ENCODE measurements around the gene PCSK2.

PCSK2 gene

DNA sequence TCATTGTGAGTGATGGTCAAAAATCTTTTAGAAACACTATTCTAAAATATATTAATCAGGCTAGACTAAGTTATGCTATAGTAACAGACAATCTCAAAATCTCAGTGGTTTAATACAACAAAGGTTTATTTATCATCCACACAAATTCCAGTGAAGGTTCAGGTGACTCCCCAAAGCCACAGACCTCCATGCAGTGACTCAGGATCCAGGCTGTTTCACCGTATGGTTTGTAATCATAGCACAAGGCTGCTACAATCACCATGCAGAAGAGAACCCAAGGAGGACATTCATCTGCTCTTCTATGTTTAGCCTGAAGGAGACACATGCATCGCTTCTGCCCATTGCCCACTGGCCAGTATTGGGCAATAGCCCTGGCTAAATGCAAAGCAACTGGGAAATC, 258.2 kb downstream of the PCSK2 start:
- no peaks in the 10 kb centered on the region for H3K36me3 ChIP-seq (ENCODE audit: control insufficient read depth, insufficient read depth, low read length)
- H3K4me1 ChIP-seq (ENCODE audit: control insufficient read depth, insufficient read depth, low read length): no peaks in the 10 kb centered on the region
- no peak overlapping the region for H3K4me3 ChIP-seq (ENCODE audit: insufficient read depth, low read depth, low read length)
- H3K27ac ChIP-seq (ENCODE audit: insufficient read depth, low read depth, low read length, poor library complexity, severe bottlenecking): no peak overlapping the region
- no peaks in the 10 kb centered on the region for H3K9me3 ChIP-seq (ENCODE audit: control insufficient read depth, low read length)
- WGBS, 2 experiments: 94 to 95% methylated on average over 2 of the region's 2 CpGs
- H3K27me3 ChIP-seq (ENCODE audit: control insufficient read depth, insufficient read depth, low read length, poor library complexity, severe bottlenecking): no peaks in the 10 kb centered on the region

GRCh38 chr20:17488916-17489600, 262.2 kb downstream of the PCSK2 start:
- Histone ChIP-seq H3K4me1 (ENCODE audit: control insufficient read depth, insufficient read depth, low read length) (no peaks in the 10 kb centered on the region), H3K27ac (ENCODE audit: insufficient read depth, low read depth, low read length, poor library complexity, severe bottlenecking) (no peak overlapping the region), H3K27me3 (ENCODE audit: control insufficient read depth, insufficient read depth, low read length, poor library complexity, severe bottlenecking) (no peaks in the 10 kb centered on the region), H3K4me3 (ENCODE audit: insufficient read depth, low read depth, low read length) (no peak overlapping the region), H3K36me3 (ENCODE audit: control insufficient read depth, insufficient read depth, low read length) (no peaks in the 10 kb centered on the region), H3K9me3 (ENCODE audit: control insufficient read depth, low read length) (no peaks in the 10 kb centered on the region)
- 84 to 90% methylated on average over 8 to 9 of the region's 9 CpGs for WGBS, 2 experiments

DNA sequence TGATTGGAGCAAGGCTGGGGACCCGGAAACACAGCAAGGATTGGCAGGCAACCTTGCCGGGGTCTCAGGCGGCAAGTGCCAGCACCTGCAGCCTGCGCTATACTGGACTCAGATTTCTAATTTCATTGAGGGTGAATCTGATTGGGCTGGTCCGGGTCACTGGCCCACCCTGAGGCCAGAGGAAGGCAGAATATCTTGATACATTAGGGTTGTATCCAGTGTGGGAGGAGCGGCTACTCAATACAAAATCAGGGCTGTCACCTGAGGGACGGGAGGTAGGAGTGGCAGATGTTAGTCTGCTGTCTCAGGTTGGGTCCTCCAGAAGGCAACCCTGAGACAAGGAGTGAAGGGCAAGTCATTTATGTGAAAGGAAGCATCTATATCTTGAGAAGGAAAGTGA, 263.7 kb downstream of the PCSK2 start:
- no peaks in the 10 kb centered on the region for H3K27me3 ChIP-seq (ENCODE audit: control insufficient read depth, insufficient read depth, low read length, poor library complexity, severe bottlenecking)
- no peaks in the 10 kb centered on the region for H3K4me1 ChIP-seq (ENCODE audit: control insufficient read depth, insufficient read depth, low read length)
- H3K36me3 ChIP-seq (ENCODE audit: control insufficient read depth, insufficient read depth, low read length): no peaks in the 10 kb centered on the region
- 91 to 94% methylated on average over 7 of the region's 7 CpGs for WGBS, 2 experiments
- no peaks in the 10 kb centered on the region for H3K9me3 ChIP-seq (ENCODE audit: control insufficient read depth, low read length)
- no peak overlapping the region for H3K27ac ChIP-seq (ENCODE audit: insufficient read depth, low read depth, low read length, poor library complexity, severe bottlenecking)
- H3K4me3 ChIP-seq (ENCODE audit: insufficient read depth, low read depth, low read length): no peak overlapping the region

DNA sequence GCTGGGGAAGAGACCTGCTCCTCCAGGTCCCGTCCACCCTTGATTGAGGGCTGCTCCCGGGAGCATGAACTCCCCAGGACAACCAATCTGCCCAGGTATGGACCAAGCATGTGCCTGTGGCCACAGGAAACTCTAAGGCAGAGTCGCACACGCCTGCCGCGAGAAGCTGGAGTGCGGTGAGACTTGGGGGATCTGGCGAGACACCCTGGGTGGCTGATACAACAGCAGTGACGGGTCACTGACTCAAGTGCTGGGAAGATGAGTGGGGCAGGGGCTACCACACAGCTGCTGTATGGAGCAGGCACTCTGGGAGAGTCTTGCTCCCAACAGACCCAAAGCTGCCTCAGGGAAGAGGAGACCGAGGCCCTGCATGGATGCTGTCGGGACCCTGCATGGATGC, 264.2 kb downstream of the PCSK2 start:
- H3K9me3 ChIP-seq (ENCODE audit: control insufficient read depth, low read length): no peaks in the 10 kb centered on the region
- no peaks in the 10 kb centered on the region for H3K36me3 ChIP-seq (ENCODE audit: control insufficient read depth, insufficient read depth, low read length)
- no peaks in the 10 kb centered on the region for H3K4me1 ChIP-seq (ENCODE audit: control insufficient read depth, insufficient read depth, low read length)
- WGBS, 2 experiments: 88 to 89% methylated on average over 11 of the region's 11 CpGs
- H3K27me3 ChIP-seq (ENCODE audit: control insufficient read depth, insufficient read depth, low read length, poor library complexity, severe bottlenecking): no peaks in the 10 kb centered on the region
- no peak overlapping the region for H3K4me3 ChIP-seq (ENCODE audit: insufficient read depth, low read depth, low read length)
- H3K27ac ChIP-seq (ENCODE audit: insufficient read depth, low read depth, low read length, poor library complexity, severe bottlenecking): no peak overlapping the region

- Histone ChIP-seq H3K27me3 (ENCODE audit: control insufficient read depth, insufficient read depth, low read length, poor library complexity, severe bottlenecking) (no peaks in the 10 kb centered on the region), H3K27ac (ENCODE audit: insufficient read depth, low read depth, low read length, poor library complexity, severe bottlenecking) (no peak overlapping the region), H3K4me3 (ENCODE audit: insufficient read depth, low read depth, low read length) (no peak overlapping the region), H3K4me1 (ENCODE audit: control insufficient read depth, insufficient read depth, low read length) (no peaks in the 10 kb centered on the region), H3K36me3 (ENCODE audit: control insufficient read depth, insufficient read depth, low read length) (no peaks in the 10 kb centered on the region), H3K9me3 (ENCODE audit: control insufficient read depth, low read length) (no peaks in the 10 kb centered on the region)
- WGBS, 2 experiments: 91 to 93% methylated on average over 4 of the region's 4 CpGs
Measured at GRCh38 chr20:17491488-17491887, 264.6 kb downstream of the PCSK2 start.

DNA sequence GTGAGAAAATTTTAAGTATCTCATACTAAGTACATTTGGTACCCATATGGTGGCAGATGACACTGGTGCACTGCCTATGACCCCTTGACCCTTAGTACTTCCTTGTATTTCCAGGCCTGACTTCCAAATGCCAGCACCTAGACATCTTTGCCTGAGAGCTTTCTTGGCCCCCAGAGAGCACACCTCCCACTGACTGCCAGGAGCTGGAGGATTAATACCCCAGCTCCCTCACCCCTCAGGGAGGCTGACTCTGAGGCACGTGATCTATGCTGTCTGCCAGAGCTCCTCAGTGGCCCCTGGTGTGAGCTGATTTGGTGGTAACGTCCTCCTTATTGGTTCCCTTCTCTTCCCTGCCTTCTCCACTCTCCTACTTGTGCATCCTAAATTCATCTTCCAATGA, 266.3 kb downstream of the PCSK2 start:
- no peaks in the 10 kb centered on the region for H3K36me3 ChIP-seq (ENCODE audit: control insufficient read depth, insufficient read depth, low read length)
- no peak overlapping the region for H3K27ac ChIP-seq (ENCODE audit: insufficient read depth, low read depth, low read length, poor library complexity, severe bottlenecking)
- WGBS, 2 experiments: 80 to 90% methylated on average over 2 of the region's 2 CpGs
- no peak overlapping the region for H3K4me3 ChIP-seq (ENCODE audit: insufficient read depth, low read depth, low read length)
- H3K9me3 ChIP-seq (ENCODE audit: control insufficient read depth, low read length): no peaks in the 10 kb centered on the region
- H3K4me1 ChIP-seq (ENCODE audit: control insufficient read depth, insufficient read depth, low read length): no peaks in the 10 kb centered on the region
- H3K27me3 ChIP-seq (ENCODE audit: control insufficient read depth, insufficient read depth, low read length, poor library complexity, severe bottlenecking): no peaks in the 10 kb centered on the region

- H3K9me3 ChIP-seq (ENCODE audit: control insufficient read depth, low read length): no peaks in the 10 kb centered on the region
- H3K36me3 ChIP-seq (ENCODE audit: control insufficient read depth, insufficient read depth, low read length): no peaks in the 10 kb centered on the region
- WGBS, 2 experiments: 94 to 95% methylated on average over 7 of the region's 7 CpGs
- no peaks in the 10 kb centered on the region for H3K27me3 ChIP-seq (ENCODE audit: control insufficient read depth, insufficient read depth, low read length, poor library complexity, severe bottlenecking)
- H3K4me1 ChIP-seq (ENCODE audit: control insufficient read depth, insufficient read depth, low read length): no peaks in the 10 kb centered on the region
- H3K27ac ChIP-seq (ENCODE audit: insufficient read depth, low read depth, low read length, poor library complexity, severe bottlenecking): no peak overlapping the region
- H3K4me3 ChIP-seq (ENCODE audit: insufficient read depth, low read depth, low read length): no peak overlapping the region
Measured at GRCh38 chr20:17494201-17494600, 267.4 kb downstream of the PCSK2 start.

GRCh38 chr20:17495826-17496225, 269.0 kb downstream of the PCSK2 start:
- Histone ChIP-seq H3K36me3 (ENCODE audit: control insufficient read depth, insufficient read depth, low read length) (no peaks in the 10 kb centered on the region), H3K4me3 (ENCODE audit: insufficient read depth, low read depth, low read length) (no peak overlapping the region), H3K27me3 (ENCODE audit: control insufficient read depth, insufficient read depth, low read length, poor library complexity, severe bottlenecking) (no peaks in the 10 kb centered on the region), H3K4me1 (ENCODE audit: control insufficient read depth, insufficient read depth, low read length) (no peaks in the 10 kb centered on the region), H3K9me3 (ENCODE audit: control insufficient read depth, low read length) (no peaks in the 10 kb centered on the region), H3K27ac (ENCODE audit: insufficient read depth, low read depth, low read length, poor library complexity, severe bottlenecking) (no peak overlapping the region)
- WGBS, 2 experiments: 88 to 91% methylated on average over 9 of the region's 9 CpGs

DNA sequence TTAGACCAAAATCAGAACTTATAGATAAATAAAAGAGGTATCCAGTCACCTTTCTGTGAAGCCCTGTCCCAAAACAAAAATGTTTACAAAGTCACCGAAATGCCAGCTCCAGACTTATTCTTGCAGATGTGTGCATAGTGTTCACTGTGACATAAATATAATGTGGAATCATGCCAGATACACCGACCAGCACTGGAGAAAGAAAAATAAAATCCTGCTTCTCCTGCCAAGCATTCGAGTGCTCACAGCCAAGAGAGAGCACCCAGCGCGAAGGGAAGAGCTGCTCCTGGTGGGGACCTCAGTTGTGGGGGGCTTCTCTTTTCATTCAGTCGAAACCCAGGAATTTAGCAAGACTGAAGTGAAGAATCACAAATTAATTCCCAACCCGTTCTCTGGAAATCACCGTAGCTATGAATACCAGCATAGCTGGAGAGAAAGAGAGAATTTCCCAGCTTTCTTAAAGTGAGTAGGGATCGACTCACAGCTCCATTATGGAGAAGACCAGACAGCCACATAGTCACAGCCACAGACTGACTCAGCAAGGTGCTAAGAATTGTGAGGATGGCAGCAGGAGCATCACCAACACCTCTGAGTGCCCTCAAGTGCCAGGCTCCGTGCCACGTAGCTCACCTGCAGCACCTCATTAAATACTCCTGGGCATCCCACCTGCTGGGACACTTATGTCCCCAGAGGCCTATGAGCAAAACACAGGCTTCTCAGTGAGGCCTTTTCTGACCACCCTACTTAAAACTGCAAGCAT, 271.2 kb downstream of the PCSK2 start:
- no peaks in the 10 kb centered on the region for H3K9me3 ChIP-seq (ENCODE audit: control insufficient read depth, low read length)
- H3K36me3 ChIP-seq (ENCODE audit: control insufficient read depth, insufficient read depth, low read length): no peaks in the 10 kb centered on the region
- H3K4me3 ChIP-seq (ENCODE audit: insufficient read depth, low read depth, low read length): no peak overlapping the region
- H3K27me3 ChIP-seq (ENCODE audit: control insufficient read depth, insufficient read depth, low read length, poor library complexity, severe bottlenecking): no peaks in the 10 kb centered on the region
- WGBS, 2 experiments: 92% methylated on average over 11 of the region's 11 CpGs
- H3K27ac ChIP-seq (ENCODE audit: insufficient read depth, low read depth, low read length, poor library complexity, severe bottlenecking): no peak overlapping the region
- H3K4me1 ChIP-seq (ENCODE audit: control insufficient read depth, insufficient read depth, low read length): no peaks in the 10 kb centered on the region

- no peak overlapping the region for H3K27ac ChIP-seq (ENCODE audit: insufficient read depth, low read depth, low read length, poor library complexity, severe bottlenecking)
- H3K9me3 ChIP-seq (ENCODE audit: control insufficient read depth, low read length): no peaks in the 10 kb centered on the region
- no peaks in the 10 kb centered on the region for H3K36me3 ChIP-seq (ENCODE audit: control insufficient read depth, insufficient read depth, low read length)
- 93 to 95% methylated on average over 13 of the region's 13 CpGs for WGBS, 2 experiments
- H3K27me3 ChIP-seq (ENCODE audit: control insufficient read depth, insufficient read depth, low read length, poor library complexity, severe bottlenecking): no peaks in the 10 kb centered on the region
- no peak overlapping the region for H3K4me3 ChIP-seq (ENCODE audit: insufficient read depth, low read depth, low read length)
- H3K4me1 ChIP-seq (ENCODE audit: control insufficient read depth, insufficient read depth, low read length): no peaks in the 10 kb centered on the region
Measured at GRCh38 chr20:17498641-17499040, 271.8 kb downstream of the PCSK2 start.
